HT1080 (cell line): ENCODE data around the gene DLX4. TPM values are rescaled to one million over a fixed set of nuclear protein-coding genes. Genes with fewer than 3 reads are reported as not detected.

ENCODE experiments used
- DNase-seq: peaks from one replicate; pipeline ENCODE4 v3.0.0-alpha.2; 2015; ENCODE audit warnings: low read depth
- total RNA-seq: library from RNA; depleted of rRNA; stranded (reverse); fragments of >200 nt; shearing (Covaris generic); gene quantifications from 2 replicates; pipeline ENCODE4 v1.2.3, GENCODE V29; 2014

Gene DLX4
- total RNA-seq, 1 experiment from 2014 or later: 0.31 TPM

GRCh38 chr17:49986396-49987289 lies 17.7 kb downstream of the DLX4 start:
- DNase-seq: no peak

- no peak for DNase-seq
Observed at GRCh38 chr17:49987290-49987585, 18.2 kb downstream of the DLX4 start.

- DNase-seq: peak; percentile 52
Observed at GRCh38 chr17:49987681-49988441, 18.9 kb downstream of the DLX4 start.

- no peak for DNase-seq
Observed at GRCh38 chr17:49989518-49989880, 20.5 kb downstream of the DLX4 start.

GRCh38 chr17:49990331-49990730 lies 21.3 kb downstream of the DLX4 start:
- no peak for DNase-seq

GRCh38 chr17:49990921-49991320 lies 21.9 kb downstream of the DLX4 start:
- DNase-seq: no peak

- no peak for DNase-seq
Observed at GRCh38 chr17:49991409-49991808, 22.4 kb downstream of the DLX4 start.

- DNase-seq: no peak
Observed at GRCh38 chr17:49992191-49992932, 23.4 kb downstream of the DLX4 start.

- DNase-seq: no peak
Observed at GRCh38 chr17:49992933-49993422, 24.0 kb downstream of the DLX4 start.

GRCh38 chr17:49993423-49994060 lies 24.6 kb downstream of the DLX4 start:
- DNase-seq: no peak

- no peak for DNase-seq
Observed at GRCh38 chr17:49994085-49995054, 25.4 kb downstream of the DLX4 start.

- peak; percentile 34 for DNase-seq
Observed at GRCh38 chr17:49995055-49995738, 26.2 kb downstream of the DLX4 start, which contains the start of gene DLX3. DLX3 (minus strand) TSS chr17:49995224; CDS start chr17:49994998, 226 bp downstream.

GRCh38 chr17:49996121-49996494 lies 27.1 kb downstream of the DLX4 start:
- DNase-seq: no peak

GRCh38 chr17:49996495-49997300 lies 27.7 kb downstream of the DLX4 start:
- DNase-seq: no peak

GRCh38 chr17:49997301-49997650 lies 28.3 kb downstream of the DLX4 start:
- no peak for DNase-seq

GRCh38 chr17:49997773-49998703 lies 29.0 kb downstream of the DLX4 start:
- DNase-seq: peak; percentile 70

- DNase-seq: no peak
Observed at GRCh38 chr17:49998836-49999511, 30.0 kb downstream of the DLX4 start.
